ENCODE data around the gene WDSUB1.

DNA sequence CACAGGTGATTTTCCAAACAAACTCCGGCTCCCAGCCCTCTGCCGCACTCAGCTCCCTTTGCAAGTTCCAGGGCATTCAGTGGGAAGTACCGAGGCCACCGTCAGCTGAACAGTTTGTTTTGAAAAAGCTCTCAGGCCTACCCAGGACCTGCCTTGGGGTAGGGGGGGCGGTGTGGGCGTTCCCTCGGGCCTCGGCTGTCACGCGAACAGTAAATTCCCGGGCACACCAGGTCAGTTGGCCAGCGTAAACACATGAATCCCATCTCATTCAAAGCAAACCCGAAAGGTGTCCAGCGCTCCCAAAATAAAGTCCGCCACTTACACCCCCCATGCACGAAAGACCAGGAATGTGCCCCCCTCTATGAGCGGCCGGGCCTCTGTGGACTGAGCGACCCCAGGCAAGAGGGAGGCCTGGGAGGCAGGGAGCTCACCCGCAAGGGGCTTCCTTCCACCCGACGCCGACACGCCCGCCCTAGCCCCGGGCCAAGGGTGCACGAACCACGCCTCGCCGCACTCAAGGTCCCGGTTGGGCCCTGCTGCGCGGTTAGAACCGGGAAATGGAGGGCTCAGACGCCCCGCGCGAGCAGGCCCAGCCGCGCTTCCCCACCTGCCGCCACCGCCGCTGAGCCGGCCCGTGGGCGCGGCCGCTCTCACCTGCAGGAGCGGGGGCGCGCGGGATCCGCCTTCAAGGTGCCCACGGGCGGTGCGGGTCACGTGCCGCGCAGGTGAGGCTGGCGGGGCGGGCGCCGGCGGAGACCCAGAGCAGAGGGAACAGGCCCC, at the start of gene WDSUB1:
- TF ChIP-seq, protein P1, sequence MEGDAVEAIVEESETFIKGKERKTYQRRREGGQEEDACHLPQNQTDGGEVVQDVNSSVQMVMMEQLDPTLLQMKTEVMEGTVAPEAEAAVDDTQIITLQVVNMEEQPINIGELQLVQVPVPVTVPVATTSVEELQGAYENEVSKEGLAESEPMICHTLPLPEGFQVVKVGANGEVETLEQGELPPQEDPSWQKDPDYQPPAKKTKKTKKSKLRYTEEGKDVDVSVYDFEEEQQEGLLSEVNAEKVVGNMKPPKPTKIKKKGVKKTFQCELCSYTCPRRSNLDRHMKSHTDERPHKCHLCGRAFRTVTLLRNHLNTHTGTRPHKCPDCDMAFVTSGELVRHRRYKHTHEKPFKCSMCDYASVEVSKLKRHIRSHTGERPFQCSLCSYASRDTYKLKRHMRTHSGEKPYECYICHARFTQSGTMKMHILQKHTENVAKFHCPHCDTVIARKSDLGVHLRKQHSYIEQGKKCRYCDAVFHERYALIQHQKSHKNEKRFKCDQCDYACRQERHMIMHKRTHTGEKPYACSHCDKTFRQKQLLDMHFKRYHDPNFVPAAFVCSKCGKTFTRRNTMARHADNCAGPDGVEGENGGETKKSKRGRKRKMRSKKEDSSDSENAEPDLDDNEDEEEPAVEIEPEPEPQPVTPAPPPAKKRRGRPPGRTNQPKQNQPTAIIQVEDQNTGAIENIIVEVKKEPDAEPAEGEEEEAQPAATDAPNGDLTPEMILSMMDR (IDR thresholded peaks at IDR 0.05; ENCODE audit: low read depth, low read length), result no peak
- no peak for TF ChIP-seq POLR2A (IDR thresholded peaks at IDR 0.05; ENCODE audit: extremely low read depth, insufficient read length)
